ENCODE data around the gene RAD51AP1.

The RAD51AP1 gene, protein sequence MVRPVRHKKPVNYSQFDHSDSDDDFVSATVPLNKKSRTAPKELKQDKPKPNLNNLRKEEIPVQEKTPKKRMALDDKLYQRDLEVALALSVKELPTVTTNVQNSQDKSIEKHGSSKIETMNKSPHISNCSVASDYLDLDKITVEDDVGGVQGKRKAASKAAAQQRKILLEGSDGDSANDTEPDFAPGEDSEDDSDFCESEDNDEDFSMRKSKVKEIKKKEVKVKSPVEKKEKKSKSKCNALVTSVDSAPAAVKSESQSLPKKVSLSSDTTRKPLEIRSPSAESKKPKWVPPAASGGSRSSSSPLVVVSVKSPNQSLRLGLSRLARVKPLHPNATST

DNA sequence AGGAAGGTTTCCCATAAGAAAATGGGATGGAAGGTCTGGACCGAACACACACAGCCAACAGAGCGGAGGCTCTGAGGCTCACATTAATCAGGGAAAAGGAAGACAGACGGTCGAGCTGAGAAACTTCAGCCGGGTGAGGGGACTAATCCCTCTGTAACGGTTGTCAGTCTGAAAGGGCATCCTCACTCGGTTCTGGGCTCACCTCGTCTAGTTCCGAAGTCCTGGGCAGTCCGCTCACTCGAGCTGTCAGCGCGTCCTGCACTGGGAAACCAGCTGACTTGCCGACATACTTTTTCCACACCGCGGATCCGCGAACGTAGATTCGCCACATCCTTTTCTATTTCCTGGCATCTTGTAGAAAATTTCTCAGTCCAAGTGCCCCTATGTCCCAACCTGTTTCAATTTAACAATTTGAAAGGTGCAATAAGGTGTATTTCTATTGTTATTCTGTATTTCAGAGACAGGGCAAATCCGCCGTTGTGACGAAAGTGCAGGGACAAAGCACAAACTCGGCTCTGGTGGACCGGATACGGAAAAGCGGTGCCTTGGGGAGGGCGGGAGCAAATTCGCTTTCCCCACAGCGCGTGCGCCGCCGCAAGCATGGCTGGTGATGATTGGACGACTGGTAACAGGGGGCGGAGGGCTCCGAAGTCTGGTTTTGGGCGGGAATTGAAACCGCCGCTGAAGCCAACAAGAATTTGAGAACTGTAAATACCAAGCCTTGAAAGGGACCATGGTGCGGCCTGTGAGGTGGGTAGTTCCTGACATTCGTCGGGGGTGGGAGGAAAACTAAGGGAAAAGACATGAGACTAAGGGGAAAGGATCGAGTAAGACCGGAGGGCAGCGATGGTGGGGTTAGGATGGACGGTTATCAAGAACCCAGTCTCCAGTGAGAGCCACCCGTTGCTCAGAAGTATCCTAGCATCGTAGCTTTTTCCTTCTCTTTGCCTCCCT lies at the start of gene RAD51AP1:
TSS of gene RAD51AP1 (plus strand) at position 684 of the 954 bp plus-strand sequence. CDS start at position 734, 50 bp downstream.
- peak within 1 kb of the TSS; percentile 78 for H3K27ac ChIP-seq
- CTCF ChIA-PET: no interaction called here
- POLR2A ChIA-PET (ENCODE audit: low non-redundant PET): no interaction called here
- DNase-seq (ENCODE audit: low spot score): peak; percentile 97
- TF ChIP-seq, protein P1, sequence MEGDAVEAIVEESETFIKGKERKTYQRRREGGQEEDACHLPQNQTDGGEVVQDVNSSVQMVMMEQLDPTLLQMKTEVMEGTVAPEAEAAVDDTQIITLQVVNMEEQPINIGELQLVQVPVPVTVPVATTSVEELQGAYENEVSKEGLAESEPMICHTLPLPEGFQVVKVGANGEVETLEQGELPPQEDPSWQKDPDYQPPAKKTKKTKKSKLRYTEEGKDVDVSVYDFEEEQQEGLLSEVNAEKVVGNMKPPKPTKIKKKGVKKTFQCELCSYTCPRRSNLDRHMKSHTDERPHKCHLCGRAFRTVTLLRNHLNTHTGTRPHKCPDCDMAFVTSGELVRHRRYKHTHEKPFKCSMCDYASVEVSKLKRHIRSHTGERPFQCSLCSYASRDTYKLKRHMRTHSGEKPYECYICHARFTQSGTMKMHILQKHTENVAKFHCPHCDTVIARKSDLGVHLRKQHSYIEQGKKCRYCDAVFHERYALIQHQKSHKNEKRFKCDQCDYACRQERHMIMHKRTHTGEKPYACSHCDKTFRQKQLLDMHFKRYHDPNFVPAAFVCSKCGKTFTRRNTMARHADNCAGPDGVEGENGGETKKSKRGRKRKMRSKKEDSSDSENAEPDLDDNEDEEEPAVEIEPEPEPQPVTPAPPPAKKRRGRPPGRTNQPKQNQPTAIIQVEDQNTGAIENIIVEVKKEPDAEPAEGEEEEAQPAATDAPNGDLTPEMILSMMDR (conservative IDR thresholded peaks at IDR 0.05; ENCODE audit: low read depth): no peak

DNA sequence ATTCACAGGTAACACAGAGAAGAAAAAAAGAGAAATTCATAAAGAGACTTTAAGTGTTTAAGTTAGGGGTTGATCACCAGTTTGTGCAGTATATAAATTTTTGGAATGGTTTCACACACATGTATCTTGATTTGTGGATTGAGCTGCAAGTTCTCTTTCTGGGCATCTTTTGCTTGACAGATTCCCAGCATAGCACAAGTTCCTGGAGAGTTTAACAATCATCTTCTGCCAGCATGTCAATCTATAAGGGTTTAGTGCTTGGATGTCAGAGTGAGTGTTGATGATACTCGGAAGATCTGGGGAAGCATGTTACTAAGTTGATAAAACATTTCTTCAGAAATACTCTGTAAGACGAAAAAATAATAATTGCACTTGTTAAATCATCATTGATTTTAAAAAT lies 49.1 kb upstream of the RAD51AP1 start:
- DNase-seq (ENCODE audit: low spot score): no peak
- TF ChIP-seq, protein P1 (conservative IDR thresholded peaks at IDR 0.05; ENCODE audit: low read depth): no peak
- H3K27ac ChIP-seq: no peak overlapping the region
- POLR2A ChIA-PET (ENCODE audit: low non-redundant PET): no interaction called here
- CTCF ChIA-PET: no interaction called here

DNA sequence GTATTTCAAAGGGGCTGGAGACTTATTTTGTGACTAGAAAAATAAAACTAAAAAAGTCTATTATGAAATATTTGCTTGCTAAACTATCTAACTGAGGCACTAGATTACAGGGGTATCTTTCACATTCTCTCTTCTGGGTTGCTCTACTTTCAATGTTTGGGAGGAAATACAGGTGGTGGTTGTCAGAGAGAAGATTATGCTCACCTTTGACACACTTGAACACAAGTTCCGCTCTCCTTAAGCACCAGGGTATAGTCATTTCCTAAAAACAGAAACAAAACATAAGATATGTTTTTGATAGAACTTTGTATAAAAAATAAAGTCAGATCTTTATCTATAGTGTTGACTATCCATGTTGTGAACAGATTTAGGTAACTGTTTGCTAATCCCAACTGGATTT lies 47.7 kb upstream of the RAD51AP1 start:
- ChIA-PET POLR2A (ENCODE audit: low non-redundant PET) (no interaction called here), CTCF (no interaction called here)
- TF ChIP-seq, protein P1 (conservative IDR thresholded peaks at IDR 0.05; ENCODE audit: low read depth): no peak
- DNase-seq (ENCODE audit: low spot score): no peak
- no peak overlapping the region for H3K27ac ChIP-seq

DNA sequence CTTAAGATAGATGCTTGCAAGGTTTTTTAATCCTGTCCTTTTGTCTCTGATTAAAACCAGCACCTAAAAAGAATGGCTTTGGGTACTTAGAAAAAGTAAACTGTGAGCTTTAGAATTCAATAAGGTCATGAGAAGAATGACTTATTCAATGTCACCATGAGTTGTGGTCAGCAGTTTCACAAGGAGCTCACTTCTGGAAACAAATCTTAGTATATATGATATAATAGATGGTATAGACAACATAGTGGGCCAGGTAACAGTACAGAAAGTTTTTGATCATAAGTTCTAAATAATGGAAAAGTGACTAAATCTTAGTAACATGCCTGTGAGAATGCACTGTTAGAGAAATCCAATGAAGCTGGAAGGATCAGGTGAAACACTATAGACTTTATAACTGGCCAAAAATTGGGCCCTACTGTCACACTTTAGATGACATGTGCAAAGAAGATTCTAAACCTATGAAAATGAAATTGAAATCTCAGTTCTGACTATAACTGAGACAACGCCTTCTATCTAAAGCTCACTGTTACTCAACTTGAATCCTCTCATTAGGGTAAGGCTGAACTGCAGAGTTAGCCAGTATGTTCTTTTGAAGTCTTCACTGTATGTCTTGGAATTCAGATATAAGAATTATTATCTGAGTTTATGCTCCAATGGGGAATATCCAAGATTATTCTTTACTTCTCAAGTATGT lies 42.4 kb upstream of the RAD51AP1 start:
- ChIA-PET POLR2A (ENCODE audit: low non-redundant PET) (no interaction called here), CTCF (interaction anchor here (0.5 kb wide), 1 partner anchor 170 kb away, joined by 5 read pairs; no protein-coding TSS in a partner anchor)

DNA sequence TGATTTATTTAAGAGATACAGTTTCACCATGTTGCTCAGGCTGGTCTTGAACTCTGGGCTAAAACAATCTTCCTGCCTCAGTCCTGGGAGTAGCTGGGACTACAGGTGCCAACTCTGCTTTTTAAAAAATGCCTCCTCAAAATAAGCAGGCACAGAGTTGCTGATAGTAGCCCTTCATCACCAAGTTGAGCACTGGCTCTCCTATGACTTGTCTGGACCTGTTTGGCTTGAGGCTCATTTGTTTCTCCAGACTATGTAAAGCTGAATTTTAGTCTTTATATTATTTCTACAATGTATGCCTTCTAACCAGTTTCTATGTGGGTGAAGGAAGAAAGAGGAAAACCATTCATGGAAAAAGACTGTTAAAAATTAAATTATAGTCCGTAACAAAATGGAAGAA lies 39.5 kb upstream of the RAD51AP1 start:
- CTCF ChIA-PET: interaction anchor here (0.7 kb wide), 1 partner anchor 81 kb away, joined by 5 read pairs; no protein-coding TSS in a partner anchor
- POLR2A ChIA-PET (ENCODE audit: low non-redundant PET): no interaction called here
- DNase-seq (ENCODE audit: low spot score): no peak

More for the DNA sequence above, 42.4 kb upstream of the RAD51AP1 start:
- TF ChIP-seq, protein P1 (conservative IDR thresholded peaks at IDR 0.05; ENCODE audit: low read depth): no peak
- DNase-seq (ENCODE audit: low spot score): no peak
- H3K27ac ChIP-seq: no peak overlapping the region

More for the DNA sequence above, 39.5 kb upstream of the RAD51AP1 start:
- TF ChIP-seq, protein P1 (conservative IDR thresholded peaks at IDR 0.05; ENCODE audit: low read depth): no peak
- H3K27ac ChIP-seq: no peak overlapping the region
